Esophagus muscularis mucosa (tissue), 4 donors: ENCODE measurements around the gene RAD51AP1. TPM values are rescaled to one million over a fixed set of nuclear protein-coding genes. Genes with fewer than 3 reads are reported as not detected.
A peak's percentile ranks its signal among the peaks of the same experiment; 100 is the strongest.

Experiments used
- DNase-seq: peaks from one replicate; pipeline ENCODE4 v3.0.0-alpha.2; 2017; ENCODE audit errors: extremely low spot score
- H3K27ac ChIP-seq, 4 donors: fragments of 200-600 bp; sonication (generic); replicated peaks in 1 of 4; 1 replicate in 3 of 4; 2 replicates in 1 of 4; pipeline ENCODE4 v1.5.1; 2016 to 2019; ENCODE audit warnings: mild to moderate bottlenecking in 1 of 4
- H3K27me3 ChIP-seq, 4 donors: fragments of 200-600 bp; sonication (generic); one replicate each; pipeline versions ENCODE4 v1.5.1 to v1.6.0; 2016 to 2019
- H3K36me3 ChIP-seq, 4 donors: fragments of 200-600 bp; sonication (generic); one replicate each; pipeline ENCODE4 v1.5.1; 2016 to 2019
- H3K4me1 ChIP-seq, 4 donors: fragments of 200-600 bp; sonication (generic); one replicate each; pipeline ENCODE4 v1.5.1; 2016 to 2019
- H3K4me3 ChIP-seq, 4 donors: fragments of 200-600 bp; sonication (generic); 1 replicate in 2 of 4; 2 replicates in 2 of 4; pipeline ENCODE4 v1.5.1; 2016 to 2019; ENCODE audit warnings: mild to moderate bottlenecking in 4 of 4, moderate library complexity in 1 of 4
- H3K9me3 ChIP-seq, 4 donors: fragments of 200-600 bp; sonication (generic); 1 replicate in 3 of 4; 2 replicates in 1 of 4; pipeline ENCODE4 v1.5.1; 2016 to 2019
- CTCF ChIP-seq, 3 experiments: fragments of 200-600 bp in 2 of 3; fragments of 450-650 bp in 1 of 3; sonication (generic) in 2 of 3; IDR thresholded peaks; one replicate each; pipeline ENCODE4 v1.5.1; 2017 to 2019; ENCODE audit warnings: antibody characterized with exemption in 3 of 3, mild to moderate bottlenecking in 2 of 3, moderate library complexity in 1 of 3
- EP300 ChIP-seq: sonication (generic); formaldehyde crosslinking; IDR thresholded peaks from one replicate; pipeline ENCODE4 v1.6.1; 2017; ENCODE audit warnings: antibody characterized with exemption
- POLR2A ChIP-seq: fragments of 450-650 bp; IDR thresholded peaks from one replicate; pipeline ENCODE4 v1.6.1; 2017; ENCODE audit warnings: antibody characterized with exemption, moderate library complexity, mild to moderate bottlenecking, low read depth
- POLR2AphosphoS5 ChIP-seq, 2 donors: sonication (generic); formaldehyde crosslinking; IDR thresholded peaks; one replicate each; pipeline ENCODE4 v1.6.1; 2017; ENCODE audit warnings: antibody characterized with exemption in 2 of 2
- WGBS: methylation state at CpG from one replicate; pipeline ENCODE4 v1.1.5; 2018; 5-methylcytosine and 5-hydroxymethylcytosine counted together
- intact Hi-C: fragments of 100-400 bp; cut with DNase I; formaldehyde crosslinking; loops from one replicate; pipeline ENCODE4 v1.15.1; 2023
- total RNA-seq, 4 donors: library from RNA; depleted of rRNA; stranded (reverse); fragments of >200 nt; gene quantifications; one replicate each; pipeline versions ENCODE4 v1.1.0 to v1.2.1, GENCODE V29; 2016

RAD51AP1 gene
- total RNA-seq, result 1 to 10 TPM in 1 of 4 donors, under 1 TPM in 3; 0.58 to 1.4 (median 0.75) TPM

GRCh38 chr12:4538207-4539160, at the start of gene RAD51AP1:
TSS of gene RAD51AP1 (plus strand) at chr12:4538890. CDS start at chr12:4538940, 50 bp downstream.
- TF ChIP-seq POLR2A, result no peak
- peak; percentile 76 to 80 for TF ChIP-seq POLR2AphosphoS5 (IDR thresholded peaks at IDR 0.05)
- no peak for TF ChIP-seq CTCF (IDR thresholded peaks at IDR 0.05)
- TF ChIP-seq EP300, result peak; percentile 66
- WGBS, result under 1% methylated on average over 35 of the region's 49 CpGs
- Histone ChIP-seq H3K27ac (peak within 1 kb of the TSS; percentile 87 to 91 (median 90)), H3K9me3 (no peaks in the 10 kb centered on the region), H3K4me1 (peaks cover 14 to 29% (median 21%) of the 10 kb centered on the region in 4 donors), H3K4me3 (peak within 1 kb of the TSS; percentile 60 to 79 (median 70)), H3K27me3 (no peaks in the 10 kb centered on the region), H3K36me3 (peaks cover 0 to 25% (median 13%) of the 10 kb centered on the region in 4 donors)
- intact Hi-C loops, result loop anchor here (10.0 kb wide), 2 partner anchors 184 to 654 kb away; no protein-coding TSS in a partner anchor
- DNase-seq, result peak; percentile 98

GRCh38 chr12:4489556-4489955, 49.1 kb upstream of the RAD51AP1 start:
- peaks cover 17 to 43% (median 35%) of the 10 kb centered on the region in 4 donors for H3K36me3 ChIP-seq
- 89% methylated on average over 2 of the region's 2 CpGs for WGBS
- no peak overlapping the region for H3K27ac ChIP-seq
- no peaks in the 10 kb centered on the region for H3K27me3 ChIP-seq
- no peaks in the 10 kb centered on the region for H3K9me3 ChIP-seq
- no peak for DNase-seq
- intact Hi-C loops, result no loop called here
- TF ChIP-seq EP300, result no peak
- no peak for TF ChIP-seq POLR2A
- TF ChIP-seq CTCF (IDR thresholded peaks at IDR 0.05), result no peak
- H3K4me3 ChIP-seq, result no peak overlapping the region
- H3K4me1 ChIP-seq, result no peaks in the 10 kb centered on the region

GRCh38 chr12:4490973-4491372, 47.7 kb upstream of the RAD51AP1 start:
- H3K4me1 ChIP-seq, result no peaks in the 10 kb centered on the region
- H3K27me3 ChIP-seq, result no peaks in the 10 kb centered on the region
- no peak for DNase-seq
- 90% methylated on average over 1 of the region's 1 CpG for WGBS
- peaks cover 17 to 57% (median 39%) of the 10 kb centered on the region in 4 donors for H3K36me3 ChIP-seq
- intact Hi-C loops, result no loop called here
- H3K27ac ChIP-seq, result no peak overlapping the region
- H3K4me3 ChIP-seq, result no peak overlapping the region
- H3K9me3 ChIP-seq, result no peaks in the 10 kb centered on the region
- TF ChIP-seq CTCF (IDR thresholded peaks at IDR 0.05) (no peak), POLR2AphosphoS5 (IDR thresholded peaks at IDR 0.05) (no peak), EP300 (no peak), POLR2A (no peak)

GRCh38 chr12:4496145-4496838, 42.4 kb upstream of the RAD51AP1 start:
- intact Hi-C loops, result no loop called here
- WGBS, result 90% methylated on average over 1 of the region's 1 CpG
- no peak overlapping the region for H3K4me3 ChIP-seq
- no peak overlapping the region for H3K27ac ChIP-seq
- no peaks in the 10 kb centered on the region for H3K27me3 ChIP-seq
- peaks cover 4 to 70% (median 41%) of the 10 kb centered on the region in 4 donors for H3K36me3 ChIP-seq
- no peak for DNase-seq
- no peaks in the 10 kb centered on the region for H3K9me3 ChIP-seq
- H3K4me1 ChIP-seq, result no peaks in the 10 kb centered on the region
- TF ChIP-seq POLR2A (no peak), CTCF (IDR thresholded peaks at IDR 0.05) (no peak), EP300 (no peak), POLR2AphosphoS5 (IDR thresholded peaks at IDR 0.05) (no peak)
